ENCODE measurements around the gene PFKL. TPM values are rescaled to one million over a fixed set of nuclear protein-coding genes. Genes with fewer than 3 reads are reported as not detected.

The PFKL gene
- total RNA-seq, 1 experiment from 2014 or later, result 90.2 TPM

DNA sequence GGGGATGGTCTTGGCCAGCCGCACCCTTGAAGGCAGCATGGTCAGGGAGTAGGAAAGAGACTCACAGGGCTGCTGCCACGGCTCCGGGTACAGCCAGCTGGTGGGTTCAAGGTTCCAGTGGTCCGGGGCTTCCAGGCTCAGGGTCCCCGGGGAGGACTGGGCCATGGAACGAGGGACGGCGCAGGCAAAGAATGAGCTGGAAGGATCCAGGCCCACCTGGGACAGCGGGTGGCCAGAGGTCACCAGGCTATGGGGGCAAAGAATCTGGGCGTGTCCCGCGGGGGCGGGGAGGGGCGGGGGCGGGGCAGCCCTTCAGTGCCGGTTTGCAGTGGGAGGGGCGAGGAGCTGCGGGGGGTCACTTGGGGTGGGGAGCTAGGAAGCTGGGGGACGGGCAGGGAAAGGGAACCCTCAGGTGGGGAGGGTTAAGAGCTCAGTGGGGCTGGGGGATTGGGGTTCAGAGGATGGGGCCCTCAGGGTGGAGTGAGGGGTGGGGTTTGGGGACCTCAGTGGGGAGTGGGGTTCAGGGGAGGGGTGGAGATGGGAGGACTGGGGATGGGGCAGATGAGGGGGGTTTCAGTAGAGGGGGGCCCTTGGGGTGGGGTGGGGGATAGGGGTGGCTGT is 38.1 kb upstream of the PFKL start, which contains the start of gene DNMT3L:
Gene DNMT3L, minus strand, starts transcription at position 223 of the 621 bp plus-strand sequence. CDS start 638 bp downstream, outside the sequence.
- H3K4me1 Mint-ChIP-seq (ENCODE audit: insufficient read depth, unreplicated experiment), result peaks cover 10% of the 10 kb centered on the region
- H3K4me3 Mint-ChIP-seq (ENCODE audit: unreplicated experiment), result no peak within 1 kb of the TSS
- peaks cover 28% of the 10 kb centered on the region for H3K27me3 Mint-ChIP-seq (ENCODE audit: insufficient read depth, unreplicated experiment)
- TF ChIP-seq, protein P1, sequence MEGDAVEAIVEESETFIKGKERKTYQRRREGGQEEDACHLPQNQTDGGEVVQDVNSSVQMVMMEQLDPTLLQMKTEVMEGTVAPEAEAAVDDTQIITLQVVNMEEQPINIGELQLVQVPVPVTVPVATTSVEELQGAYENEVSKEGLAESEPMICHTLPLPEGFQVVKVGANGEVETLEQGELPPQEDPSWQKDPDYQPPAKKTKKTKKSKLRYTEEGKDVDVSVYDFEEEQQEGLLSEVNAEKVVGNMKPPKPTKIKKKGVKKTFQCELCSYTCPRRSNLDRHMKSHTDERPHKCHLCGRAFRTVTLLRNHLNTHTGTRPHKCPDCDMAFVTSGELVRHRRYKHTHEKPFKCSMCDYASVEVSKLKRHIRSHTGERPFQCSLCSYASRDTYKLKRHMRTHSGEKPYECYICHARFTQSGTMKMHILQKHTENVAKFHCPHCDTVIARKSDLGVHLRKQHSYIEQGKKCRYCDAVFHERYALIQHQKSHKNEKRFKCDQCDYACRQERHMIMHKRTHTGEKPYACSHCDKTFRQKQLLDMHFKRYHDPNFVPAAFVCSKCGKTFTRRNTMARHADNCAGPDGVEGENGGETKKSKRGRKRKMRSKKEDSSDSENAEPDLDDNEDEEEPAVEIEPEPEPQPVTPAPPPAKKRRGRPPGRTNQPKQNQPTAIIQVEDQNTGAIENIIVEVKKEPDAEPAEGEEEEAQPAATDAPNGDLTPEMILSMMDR (IDR thresholded peaks at IDR 0.05; ENCODE audit: unreplicated experiment), result no peak
- H3K9me3 Mint-ChIP-seq (ENCODE audit: unreplicated experiment), result no peaks in the 10 kb centered on the region
- intact Hi-C loops (cut with micrococcal nuclease), result no loop called here
- no peaks in the 10 kb centered on the region for H3K36me3 Mint-ChIP-seq (ENCODE audit: insufficient read depth, unreplicated experiment)
- CTCF ChIA-PET, result no interaction called here
- BruUV-seq (replicated peaks), result no TSS peak
- POLR2A ChIA-PET, result no interaction called here
- H3K27ac Mint-ChIP-seq (ENCODE audit: low read depth, unreplicated experiment), result no peak within 1 kb of the TSS
- no peak for DNase-seq (ENCODE audit: unreplicated experiment)

- Mint-ChIP-seq H3K9me3 (ENCODE audit: unreplicated experiment) (no peaks in the 10 kb centered on the region), H3K27ac (ENCODE audit: low read depth, unreplicated experiment) (no peak overlapping the region), H3K4me3 (ENCODE audit: unreplicated experiment) (no peak overlapping the region), H3K27me3 (ENCODE audit: insufficient read depth, unreplicated experiment) (peaks cover 28% of the 10 kb centered on the region), H3K4me1 (ENCODE audit: insufficient read depth, unreplicated experiment) (peaks cover 10% of the 10 kb centered on the region), H3K36me3 (ENCODE audit: insufficient read depth, unreplicated experiment) (no peaks in the 10 kb centered on the region)
- no TSS peak for BruUV-seq (replicated peaks)
- TF ChIP-seq, protein P1 (IDR thresholded peaks at IDR 0.05; ENCODE audit: unreplicated experiment), result no peak
- CTCF ChIA-PET, result no interaction called here
- POLR2A ChIA-PET, result no interaction called here
- no peak for DNase-seq (ENCODE audit: unreplicated experiment)
- intact Hi-C loops (cut with micrococcal nuclease), result no loop called here
Observed at GRCh38 chr21:44262338-44263056, 37.4 kb upstream of the PFKL start.

GRCh38 chr21:44263221-44263760 is 36.6 kb upstream of the PFKL start:
- no peak overlapping the region for H3K27ac Mint-ChIP-seq (ENCODE audit: low read depth, unreplicated experiment)
- ChIA-PET POLR2A (no interaction called here), CTCF (no interaction called here)
- H3K36me3 Mint-ChIP-seq (ENCODE audit: insufficient read depth, unreplicated experiment), result no peaks in the 10 kb centered on the region
- H3K9me3 Mint-ChIP-seq (ENCODE audit: unreplicated experiment), result no peaks in the 10 kb centered on the region
- peaks cover 28% of the 10 kb centered on the region for H3K27me3 Mint-ChIP-seq (ENCODE audit: insufficient read depth, unreplicated experiment)
- intact Hi-C loops (cut with micrococcal nuclease), result no loop called here
- H3K4me3 Mint-ChIP-seq (ENCODE audit: unreplicated experiment), result no peak overlapping the region
- no TSS peak for BruUV-seq (replicated peaks)
- H3K4me1 Mint-ChIP-seq (ENCODE audit: insufficient read depth, unreplicated experiment), result peaks cover 10% of the 10 kb centered on the region
- TF ChIP-seq, protein P1 (IDR thresholded peaks at IDR 0.05; ENCODE audit: unreplicated experiment), result no peak
- no peak for DNase-seq (ENCODE audit: unreplicated experiment)

DNA sequence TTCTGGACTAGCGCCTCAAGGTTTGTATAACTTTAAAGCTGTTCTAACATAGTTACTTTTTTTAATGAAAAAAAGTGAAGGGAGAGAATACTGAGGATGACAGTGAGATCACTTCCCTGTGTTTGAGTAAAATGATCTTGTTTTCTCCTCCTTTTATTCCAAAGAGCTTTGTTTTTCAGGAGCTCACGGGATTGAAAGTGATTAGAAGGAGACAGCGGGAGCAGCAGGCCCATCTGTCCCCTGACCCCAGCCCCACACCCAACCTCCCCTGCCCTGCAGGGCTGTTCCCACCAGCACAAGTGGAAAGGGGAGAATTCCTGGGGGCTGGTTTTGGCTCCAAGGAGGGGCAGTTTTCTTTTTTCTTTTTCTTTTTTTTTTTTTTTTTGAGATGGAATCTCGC is 36.1 kb upstream of the PFKL start:
- Mint-ChIP-seq H3K36me3 (ENCODE audit: insufficient read depth, unreplicated experiment) (no peaks in the 10 kb centered on the region), H3K4me3 (ENCODE audit: unreplicated experiment) (no peak overlapping the region), H3K27me3 (ENCODE audit: insufficient read depth, unreplicated experiment) (peaks cover 25% of the 10 kb centered on the region), H3K9me3 (ENCODE audit: unreplicated experiment) (no peaks in the 10 kb centered on the region), H3K27ac (ENCODE audit: low read depth, unreplicated experiment) (no peak overlapping the region), H3K4me1 (ENCODE audit: insufficient read depth, unreplicated experiment) (peaks cover 8% of the 10 kb centered on the region)
- POLR2A ChIA-PET, result no interaction called here
- TF ChIP-seq, protein P1 (IDR thresholded peaks at IDR 0.05; ENCODE audit: unreplicated experiment), result no peak
- intact Hi-C loops (cut with micrococcal nuclease), result no loop called here
- CTCF ChIA-PET, result interaction anchor here (0.7 kb wide), 1 partner anchor 37 kb away, joined by 3 read pairs; no protein-coding TSS in a partner anchor
- no peak for DNase-seq (ENCODE audit: unreplicated experiment)
- BruUV-seq (replicated peaks), result no TSS peak
